Motor neuron (in vitro differentiated cells): ENCODE measurements around the gene SYT8. TPM values are rescaled to one million over a fixed set of nuclear protein-coding genes. Genes with fewer than 3 reads are reported as not detected.

Experiments
- ATAC-seq, 8 experiments: fragments of 200-7000 bp; cut with Tn5 transposase; replicated peaks in 6 of 8; 2 replicates each; pipeline ENCODE4 v1.8.0; 2021; ENCODE audit warnings: mild to moderate bottlenecking in 8 of 8, moderate library complexity in 8 of 8
- H3K27ac ChIP-seq, 2 donors: fragments of 250-450 bp; sonication (Bioruptor Pico); 2 replicates each; pipeline ENCODE4 v1.9.0; 2021; ENCODE audit warnings: antibody characterized with exemption in 2 of 2, mild to moderate bottlenecking in 2 of 2, moderate library complexity in 1 of 2
- H3K4me1 ChIP-seq, 2 donors: fragments of 250-450 bp; sonication (Bioruptor Pico); replicated peaks in 1 of 2; 2 replicates each; pipeline ENCODE4 v1.6.1; 2021; ENCODE audit warnings: antibody characterized with exemption in 2 of 2, mild to moderate bottlenecking in 2 of 2, moderate library complexity in 1 of 2
- H3K4me3 ChIP-seq, 5 donors: fragments of 250-450 bp; sonication (Bioruptor Pico); 2 replicates each; pipeline ENCODE4 v1.9.0; 2021; ENCODE audit warnings: antibody characterized with exemption in 5 of 5, mild to moderate bottlenecking in 5 of 5, moderate library complexity in 4 of 5
- WGBS, 10 experiments: fragments of 450-650 bp; shearing (Covaris generic); methylation state at CpG; one replicate each; pipeline ENCODE4 v1.0.0; 2022; 5-methylcytosine and 5-hydroxymethylcytosine counted together
- in situ Hi-C, 9 experiments: fragments of 400-800 bp; cut with MboI; loops; one replicate each; pipeline ENCODE4 v1.15.0; 2021; ENCODE audit warnings: low sequenced_read_pairs in 9 of 9, low pct_unique_long_range_greater_than_20kb in 2 of 9; ENCODE audit not compliant: unreplicated experiment in 9 of 9
- total RNA-seq, 8 experiments: library from RNA; unstranded; fragments of 300-600 nt; gene quantifications; 2 replicates each; pipeline versions ENCODE4 v1.2.3 to v1.2.4, GENCODE V29; 2022

The SYT8 gene
- total RNA-seq, 8 experiments from 2014 or later = 0.27 to 2.0 (median 0.66) TPM; not detected in 3

GRCh38 chr11:1821562-1821961 is 13.2 kb upstream of the SYT8 start:
- in situ Hi-C loops = loop anchor here in 3 of 9 experiments (25.0 kb wide), 1 partner anchor 109 kb away; no protein-coding TSS in a partner anchor
- Histone ChIP-seq H3K4me1 (no peaks in the 10 kb centered on the region), H3K27ac (no peak overlapping the region), H3K4me3 (no peak overlapping the region)
- no peak for ATAC-seq

- no peak overlapping the region for H3K27ac ChIP-seq
- in situ Hi-C loops = loop anchor here in 3 of 9 experiments (25.0 kb wide), 1 partner anchor 111 kb away; no protein-coding TSS in a partner anchor
- H3K4me3 ChIP-seq = no peak overlapping the region
- no peaks in the 10 kb centered on the region for H3K4me1 ChIP-seq
- WGBS, 10 experiments = 60 to 80% (median 70%) methylated on average over 1 to 3 of the region's 8 CpGs; no CpG with 5 or more reads in 4 of the 10 experiments
- ATAC-seq = no peak
Measured at GRCh38 chr11:1822648-1823375, 12.0 kb upstream of the SYT8 start.

GRCh38 chr11:1823376-1824220 is 11.2 kb upstream of the SYT8 start:
- H3K27ac ChIP-seq = no peak overlapping the region
- no peak for ATAC-seq
- no peak overlapping the region for H3K4me3 ChIP-seq
- no peaks in the 10 kb centered on the region for H3K4me1 ChIP-seq
- in situ Hi-C loops = loop anchor here in 3 of 9 experiments (25.0 kb wide), 1 partner anchor 111 kb away; no protein-coding TSS in a partner anchor
- WGBS, 10 experiments = 52 to 95% (median 69%) methylated on average over 2 to 5 of the region's 19 CpGs; no CpG with 5 or more reads in 5 of the 10 experiments

GRCh38 chr11:1824221-1825038 is 10.4 kb upstream of the SYT8 start:
- no peaks in the 10 kb centered on the region for H3K4me1 ChIP-seq
- H3K27ac ChIP-seq = no peak overlapping the region
- WGBS, 10 experiments = 80 to 100% (median 85%) methylated on average over 1 to 5 of the region's 23 CpGs; no CpG with 5 or more reads in 5 of the 10 experiments
- ATAC-seq = no peak
- in situ Hi-C loops = loop anchor here in 3 of 9 experiments (25.0 kb wide), 2 partner anchors 112 to 162 kb away; no protein-coding TSS in a partner anchor
- H3K4me3 ChIP-seq = no peak overlapping the region

- ATAC-seq = peak; percentile 44 to 85 (median 80)
- in situ Hi-C loops = loop anchor here in 1 of 9 experiments (25.0 kb wide), 1 partner anchor 163 kb away; no protein-coding TSS in a partner anchor
- Histone ChIP-seq H3K4me3 (no peak overlapping the region), H3K4me1 (no peaks in the 10 kb centered on the region), H3K27ac (no peak overlapping the region)
- WGBS, 10 experiments = 0 to 80% (median 0%) methylated on average over 1 to 5 of the region's 26 CpGs; no CpG with 5 or more reads in 7 of the 10 experiments
Measured at GRCh38 chr11:1825039-1825740, 9.6 kb upstream of the SYT8 start.

GRCh38 chr11:1825785-1826451 is 8.9 kb upstream of the SYT8 start:
- Histone ChIP-seq H3K4me3 (no peak overlapping the region), H3K4me1 (no peaks in the 10 kb centered on the region), H3K27ac (no peak overlapping the region)
- no peak for ATAC-seq
- in situ Hi-C loops = loop anchor here in 1 of 9 experiments (25.0 kb wide), 1 partner anchor 164 kb away; no protein-coding TSS in a partner anchor
- 89 to 100% (median 97%) methylated on average over 1 to 11 of the region's 33 CpGs; no CpG with 5 or more reads in 6 of the 10 experiments for WGBS, 10 experiments

GRCh38 chr11:1826552-1827094 is 8.2 kb upstream of the SYT8 start:
- Histone ChIP-seq H3K4me1 (no peaks in the 10 kb centered on the region), H3K4me3 (no peak overlapping the region), H3K27ac (no peak overlapping the region)
- ATAC-seq = peak in 3 of 8 experiments; percentile 2 to 84 (median 58)
- WGBS, 10 experiments = 80% methylated on average over 1 of the region's 15 CpGs; no CpG with 5 or more reads in 9 of the 10 experiments
- in situ Hi-C loops = loop anchor here in 1 of 9 experiments (25.0 kb wide), 1 partner anchor 164 kb away; no protein-coding TSS in a partner anchor

GRCh38 chr11:1827095-1827813 is 7.5 kb upstream of the SYT8 start:
- no peak overlapping the region for H3K4me3 ChIP-seq
- no peak overlapping the region for H3K27ac ChIP-seq
- peaks cover 0 to 2% of the 10 kb centered on the region in 2 donors for H3K4me1 ChIP-seq
- WGBS, 10 experiments = 0 to 96% (median 71%) methylated on average over 2 to 5 of the region's 27 CpGs; no CpG with 5 or more reads in 6 of the 10 experiments
- in situ Hi-C loops = loop anchor here in 1 of 9 experiments (25.0 kb wide), 1 partner anchor 165 kb away; no protein-coding TSS in a partner anchor
- peak in 6 of 8 experiments; percentile 32 to 78 (median 44) for ATAC-seq

- peaks cover 0 to 4% of the 10 kb centered on the region in 2 donors for H3K4me1 ChIP-seq
- no peak overlapping the region for H3K4me3 ChIP-seq
- no peak for ATAC-seq
- WGBS, 10 experiments = 17 to 83% (median 60%) methylated on average over 1 to 10 of the region's 19 CpGs; no CpG with 5 or more reads in 4 of the 10 experiments
- no peak overlapping the region for H3K27ac ChIP-seq
- in situ Hi-C loops = loop anchor here in 1 of 9 experiments (25.0 kb wide), 1 partner anchor 166 kb away; no protein-coding TSS in a partner anchor
Measured at GRCh38 chr11:1827931-1828330, 6.9 kb upstream of the SYT8 start.

- Histone ChIP-seq H3K4me1 (peaks cover 0 to 4% of the 10 kb centered on the region in 2 donors), H3K4me3 (no peak overlapping the region), H3K27ac (no peak overlapping the region)
- no peak for ATAC-seq
- WGBS, 10 experiments = 32 to 80% (median 67%) methylated on average over 2 to 10 of the region's 12 CpGs; no CpG with 5 or more reads in 5 of the 10 experiments
- in situ Hi-C loops = loop anchor here in 1 of 9 experiments (25.0 kb wide), 1 partner anchor 166 kb away; no protein-coding TSS in a partner anchor
Measured at GRCh38 chr11:1828542-1828941, 6.2 kb upstream of the SYT8 start.
